Subcutaneous abdominal adipose tissue (tissue), 5 donors: ENCODE results near the gene AP1M1.
A peak's percentile ranks its signal among the peaks of the same experiment; 100 is the strongest.

ENCODE experiments used
- H3K27ac ChIP-seq: one replicate; pipeline ENCODE4 v1.7.0; 2013; ENCODE audit warnings: low read depth, mild to moderate bottlenecking, inconsistent platforms, low read length, moderate library complexity
- H3K27me3 ChIP-seq, 5 donors: one replicate each; pipeline ENCODE4 v1.7.0; 2013; ENCODE audit warnings: low read length in 5 of 5, inconsistent platforms in 1 of 5; ENCODE audit not compliant: control insufficient read depth in 5 of 5, insufficient read depth in 4 of 5
- H3K36me3 ChIP-seq, 5 donors: one replicate each; pipeline ENCODE4 v1.7.0; 2013; ENCODE audit warnings: low read length in 5 of 5; ENCODE audit not compliant: control insufficient read depth in 5 of 5, insufficient read depth in 5 of 5
- H3K4me1 ChIP-seq, 5 donors: one replicate each; pipeline ENCODE4 v1.7.0; 2013; ENCODE audit warnings: low read length in 5 of 5, mild to moderate bottlenecking in 3 of 5, moderate library complexity in 1 of 5; ENCODE audit not compliant: control insufficient read depth in 5 of 5, insufficient read depth in 5 of 5
- H3K4me3 ChIP-seq, 5 donors: one replicate each; pipeline ENCODE4 v1.7.0; 2013; ENCODE audit warnings: low read length in 5 of 5, low read depth in 1 of 5
- H3K9ac ChIP-seq, 5 donors: one replicate each; pipeline ENCODE4 v1.7.0; 2013; ENCODE audit warnings: low read length in 5 of 5, mild to moderate bottlenecking in 4 of 5, moderate library complexity in 3 of 5
- H3K9me3 ChIP-seq, 5 donors: one replicate each; pipeline ENCODE4 v1.7.0; 2013; ENCODE audit warnings: low read length in 5 of 5; ENCODE audit not compliant: control insufficient read depth in 5 of 5
- donor health status: healthy.
- donor health status: healthy.
- donor health status: healthy.
- donor health status: healthy.
- donor health status: healthy.

Gene AP1M1

DNA sequence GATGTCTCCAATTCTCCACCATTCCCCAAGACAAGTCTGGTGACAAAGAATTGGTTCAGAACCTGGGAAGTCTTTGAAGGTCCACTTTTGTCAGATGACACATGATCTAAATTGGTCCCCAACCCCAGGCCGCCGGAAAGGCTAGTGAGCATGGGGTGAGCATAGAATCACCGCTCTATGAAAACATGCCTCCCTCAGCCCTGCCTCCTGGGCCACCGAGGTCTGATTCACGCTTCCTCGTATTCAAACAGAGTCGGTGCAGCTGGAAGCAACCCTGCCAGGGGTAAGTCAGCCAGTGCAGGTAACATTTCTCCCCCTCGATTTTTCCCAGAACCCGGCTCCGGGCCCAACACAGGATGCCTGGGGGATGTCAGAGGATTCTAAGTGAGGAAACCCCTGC lies 93.0 kb downstream of the AP1M1 start:
- Histone ChIP-seq H3K9me3 (peaks cover 0 to 3% (median 0%) of the 10 kb centered on the region in 5 donors), H3K27me3 (no peaks in the 10 kb centered on the region), H3K4me3 (no peak overlapping the region), H3K4me1 (peaks cover 4 to 46% (median 25%) of the 10 kb centered on the region in 5 donors), H3K9ac (peak overlapping the region in 1 of 5 donors; percentile 2), H3K27ac (no peak overlapping the region), H3K36me3 (no peaks in the 10 kb centered on the region)

DNA sequence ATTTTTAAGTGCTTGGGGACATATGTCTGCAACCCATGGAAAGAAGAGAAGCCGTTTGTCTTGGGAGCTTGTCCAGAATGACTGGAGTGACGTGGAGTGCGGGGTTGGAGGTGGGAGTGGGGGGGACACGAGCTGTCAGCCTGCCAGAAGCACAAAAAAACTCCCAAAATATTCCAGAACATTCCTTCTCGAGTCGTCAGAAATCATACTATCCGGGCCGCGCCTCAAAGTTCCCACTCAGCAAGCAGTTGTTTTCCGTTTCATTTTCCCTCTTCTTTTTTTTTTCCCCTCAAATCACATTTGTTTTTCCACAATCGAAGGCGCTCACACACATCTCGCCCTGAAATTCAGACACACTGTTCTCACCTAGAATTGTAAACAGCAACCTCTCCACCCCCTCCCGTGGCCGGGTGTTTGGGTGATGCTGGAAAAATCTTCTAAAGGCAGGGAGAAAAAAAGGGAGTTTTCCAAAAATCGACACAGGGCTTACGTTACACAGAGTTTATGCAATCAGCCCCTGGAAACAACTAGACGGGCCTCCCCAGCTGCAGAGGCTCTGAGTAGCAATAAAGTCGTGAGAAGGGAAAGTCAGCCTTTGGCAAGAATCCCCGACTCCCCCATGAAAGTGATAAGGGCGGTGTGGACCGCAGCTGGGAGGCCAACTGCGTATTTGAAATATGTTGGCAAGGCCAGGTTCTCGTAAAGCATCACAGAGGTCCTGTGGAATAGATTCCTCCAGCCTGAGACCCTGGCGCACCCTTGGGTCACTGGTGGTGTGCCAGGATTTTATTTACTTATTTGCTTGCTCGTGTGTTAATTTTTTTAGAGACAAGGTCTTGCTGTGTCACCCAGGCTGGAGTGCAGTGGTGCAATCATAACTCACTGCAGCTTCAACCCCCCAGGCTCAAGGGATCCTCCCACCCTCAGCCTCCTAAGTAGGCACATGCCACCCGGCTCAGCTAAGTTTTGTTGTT lies 95.7 kb downstream of the AP1M1 start:
- Histone ChIP-seq H3K36me3 (no peaks in the 10 kb centered on the region), H3K27ac (peak overlapping the region; percentile 84), H3K9ac (peak overlapping the region in 3 of 5 donors; percentile 46 to 56 (median 48)), H3K4me3 (peak overlapping the region in 4 of 5 donors; percentile 29 to 56 (median 35)), H3K9me3 (peaks cover 0 to 3% (median 0%) of the 10 kb centered on the region in 5 donors), H3K27me3 (no peaks in the 10 kb centered on the region), H3K4me1 (peaks cover 4 to 25% (median 13%) of the 10 kb centered on the region in 5 donors)

DNA sequence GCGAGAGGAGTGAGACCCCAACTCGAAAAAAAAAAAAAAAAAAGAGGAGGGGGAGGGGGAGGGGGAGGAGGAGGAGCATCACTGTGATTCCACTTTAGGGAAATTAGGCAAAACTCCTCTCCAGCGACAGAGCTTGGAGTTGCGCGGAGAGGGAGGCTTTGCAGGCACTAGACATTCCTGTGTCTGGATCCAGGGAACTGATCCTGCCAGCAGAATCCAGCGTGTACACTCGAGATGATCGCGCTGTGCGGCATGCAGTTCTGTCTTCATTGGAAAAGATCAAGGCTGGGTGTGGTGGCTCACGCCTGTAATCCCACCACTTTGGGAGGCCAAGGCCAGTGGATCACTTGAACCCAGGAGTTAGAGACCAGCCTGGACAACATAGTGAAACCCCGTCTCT lies 97.3 kb downstream of the AP1M1 start:
- Histone ChIP-seq H3K9ac (no peak overlapping the region), H3K9me3 (no peaks in the 10 kb centered on the region), H3K27ac (no peak overlapping the region)

More for the DNA sequence above, 97.3 kb downstream of the AP1M1 start:
- Histone ChIP-seq H3K27me3 (no peaks in the 10 kb centered on the region), H3K4me3 (no peak overlapping the region), H3K4me1 (peaks cover 4 to 22% (median 13%) of the 10 kb centered on the region in 5 donors), H3K36me3 (no peaks in the 10 kb centered on the region)
